PFSK-1 (cell line): ENCODE results near the gene BCL6B.

ENCODE experiments used
- FOXP2 ChIP-seq: optimal IDR thresholded peaks from 2 replicates; pipeline ENCODE3; 2011; ENCODE audit warnings: borderline replicate concordance, control low read depth, inconsistent platforms; ENCODE audit not compliant: insufficient read depth; ENCODE audit errors: extremely low read length, extremely low read depth
- POLR2AphosphoS5 ChIP-seq: IDR thresholded peaks from 2 replicates; pipeline ENCODE4 v1.6.1; 2012; ENCODE audit warnings: low read depth, mild to moderate bottlenecking, control low read depth, low read length, moderate library complexity
- REST ChIP-seq, 2 experiments: IDR thresholded peaks; 2 replicates each; pipeline versions ENCODE4 v1.6.1 to v1.8.0; 2011 to 2012; ENCODE audit warnings: low read depth in 2 of 2, low read length in 2 of 2, control low read depth in 1 of 2, inconsistent platforms in 1 of 2, mild to moderate bottlenecking in 1 of 2, moderate library complexity in 1 of 2; ENCODE audit not compliant: insufficient read depth in 1 of 2
- SIN3A ChIP-seq: IDR thresholded peaks from 2 replicates; pipeline ENCODE4 v1.6.1; 2012; ENCODE audit warnings: mild to moderate bottlenecking, low read length, moderate library complexity, borderline replicate concordance; ENCODE audit not compliant: insufficient read depth
- TAF1 ChIP-seq: IDR thresholded peaks from 2 replicates; pipeline ENCODE4 v1.6.1; 2012; ENCODE audit warnings: low read length, control low read depth, borderline replicate concordance; ENCODE audit not compliant: insufficient read depth

Gene BCL6B

GRCh38 chr17:6994118-6994598, 28.7 kb upstream of the BCL6B start:
- TF ChIP-seq REST (IDR thresholded peaks at IDR 0.05; ENCODE audit: insufficient read depth in 1 of 2, low read depth in 2 of 2, low read length in 2 of 2) (no peak), SIN3A (no peak), TAF1 (no peak), FOXP2 (no peak), POLR2AphosphoS5 (no peak)

GRCh38 chr17:6994666-6995256, 28.1 kb upstream of the BCL6B start:
- TF ChIP-seq POLR2AphosphoS5: no peak
- TF ChIP-seq SIN3A: no peak
- no peak for TF ChIP-seq FOXP2
- no peak for TF ChIP-seq TAF1
- no peak for TF ChIP-seq REST (IDR thresholded peaks at IDR 0.05; ENCODE audit: insufficient read depth in 1 of 2, low read depth in 2 of 2, low read length in 2 of 2)

- TF ChIP-seq REST (IDR thresholded peaks at IDR 0.05; ENCODE audit: insufficient read depth in 1 of 2, low read depth in 2 of 2, low read length in 2 of 2) (no peak), FOXP2 (no peak), POLR2AphosphoS5 (no peak), SIN3A (no peak), TAF1 (no peak)
Measured at GRCh38 chr17:6995500-6996255, 27.2 kb upstream of the BCL6B start, which contains the start of gene ALOX12. Gene ALOX12 (plus strand): TSS chr17:6996049. CDS start chr17:6996118, 69 bp downstream.

- TF ChIP-seq REST (IDR thresholded peaks at IDR 0.05; ENCODE audit: insufficient read depth in 1 of 2, low read depth in 2 of 2, low read length in 2 of 2): no peak
- TF ChIP-seq POLR2AphosphoS5: no peak
- no peak for TF ChIP-seq SIN3A
- no peak for TF ChIP-seq FOXP2
- no peak for TF ChIP-seq TAF1
Measured at GRCh38 chr17:6996256-6997011, 26.4 kb upstream of the BCL6B start.
